Neural cell (in vitro differentiated cells): Measurements from ENCODE around the gene TLN1. TPM values are rescaled to one million over a fixed set of nuclear protein-coding genes. Genes with fewer than 3 reads are reported as not detected.
A peak's percentile ranks its signal among the peaks of the same experiment; 100 is the strongest.

Source experiments
- H2AFZ ChIP-seq: fragments of 200-600, 300-800 bp; sonication (generic), shearing (Covaris generic); 2 replicates; pipeline ENCODE4 v1.6.0; 2014; ENCODE audit warnings: low read depth, mild to moderate bottlenecking, antibody characterized with exemption, low read length, moderate library complexity
- H3F3A ChIP-seq: fragments of 200-600 bp; shearing (Covaris generic); 2 replicates; pipeline ENCODE4 v1.6.1; 2016; ENCODE audit warnings: mild to moderate bottlenecking, moderate library complexity, mixed read lengths, antibody characterized with exemption, low read length; ENCODE audit not compliant: insufficient read depth, poor library complexity, severe bottlenecking
- H3K27ac ChIP-seq: fragments of 200-600, 300-800 bp; sonication (generic), shearing (Covaris generic); 2 replicates; pipeline ENCODE4 v1.5.1; 2014; ENCODE audit warnings: mild to moderate bottlenecking, low read length, moderate library complexity
- H3K27me3 ChIP-seq: fragments of 300-800, 200-600 bp; sonication (generic), shearing (Covaris generic); 2 replicates; pipeline ENCODE4 v1.6.0; 2014; ENCODE audit warnings: mild to moderate bottlenecking, low read depth, low read length, moderate library complexity; ENCODE audit not compliant: insufficient read depth
- H3K36me3 ChIP-seq: fragments of 300-800, 200-600 bp; sonication (generic), shearing (Covaris generic); 2 replicates; pipeline ENCODE4 v1.5.1; 2014; ENCODE audit warnings: mild to moderate bottlenecking, antibody characterized with exemption, low read length, moderate library complexity; ENCODE audit not compliant: insufficient read depth
- H3K4me2 ChIP-seq: fragments of 300-800, 200-600 bp; sonication (generic), shearing (Covaris generic); 2 replicates; pipeline ENCODE4 v1.6.0; 2014; ENCODE audit warnings: mild to moderate bottlenecking, low read length
- H3K4me3 ChIP-seq: fragments of 300-800, 200-600 bp; sonication (generic), shearing (Covaris generic); 2 replicates; pipeline ENCODE4 v1.5.1; 2014; ENCODE audit warnings: mild to moderate bottlenecking, low read length, moderate library complexity
- H3K79me2 ChIP-seq: fragments of 200-600 bp; shearing (Covaris generic); replicated peaks from 2 replicates; pipeline ENCODE4 v1.6.0; 2014; ENCODE audit warnings: mild to moderate bottlenecking, low read length, moderate library complexity; ENCODE audit not compliant: insufficient read depth
- H3K9ac ChIP-seq: fragments of 300-800, 200-600 bp; sonication (generic), shearing (Covaris generic); 2 replicates; pipeline ENCODE4 v1.6.1; 2016; ENCODE audit warnings: mild to moderate bottlenecking, low read length, mixed read lengths
- H3K9me2 ChIP-seq: fragments of 200-600 bp; shearing (Covaris generic); 2 replicates; pipeline ENCODE4 v1.6.1; 2016; ENCODE audit warnings: mild to moderate bottlenecking, low read length, mixed read lengths; ENCODE audit not compliant: insufficient read depth
- H3K9me3 ChIP-seq: fragments of 200-600, 300-800 bp; sonication (generic), shearing (Covaris generic); 2 replicates; pipeline ENCODE4 v1.6.1; 2016; ENCODE audit warnings: mild to moderate bottlenecking, mixed run types, low read length, moderate library complexity, mixed read lengths
- H4K20me1 ChIP-seq: fragments of 200-600 bp; shearing (Covaris generic); 2 replicates; pipeline ENCODE4 v1.6.1; 2016; ENCODE audit warnings: mild to moderate bottlenecking, mixed run types; ENCODE audit not compliant: insufficient read depth
- EP300 ChIP-seq: fragments of 450-650 bp; conservative IDR thresholded peaks from 2 replicates; pipeline ENCODE4 v1.6.1; 2014; ENCODE audit warnings: antibody characterized with exemption, mild to moderate bottlenecking, moderate library complexity; ENCODE audit not compliant: poor library complexity, severe bottlenecking
- EZH2 ChIP-seq: fragments of 200-600, 300-800 bp; shearing (Covaris generic), sonication (generic); IDR thresholded peaks from 2 replicates; pipeline ENCODE4 v1.6.1; 2014; ENCODE audit warnings: antibody characterized with exemption, low read length, borderline replicate concordance, mild to moderate bottlenecking; ENCODE audit not compliant: insufficient read depth, poor library complexity, severe bottlenecking
- MXI1 ChIP-seq: fragments of 450-650 bp; conservative IDR thresholded peaks from 2 replicates; pipeline ENCODE4 v1.6.1; 2014; ENCODE audit warnings: antibody characterized with exemption, mild to moderate bottlenecking; ENCODE audit not compliant: poor library complexity, severe bottlenecking
- POLR2AphosphoS5 ChIP-seq: IDR thresholded peaks from 2 replicates; pipeline ENCODE4 v1.6.1; 2012
- RAD21 ChIP-seq: fragments of 450-650 bp; conservative IDR thresholded peaks from 2 replicates; pipeline ENCODE4 v1.6.1; 2014; ENCODE audit warnings: antibody characterized with exemption, mild to moderate bottlenecking, moderate library complexity
- SMC3 ChIP-seq: fragments of 450-650 bp; conservative IDR thresholded peaks from 2 replicates; pipeline ENCODE4 v1.6.1; 2014; ENCODE audit warnings: antibody characterized with exemption, mild to moderate bottlenecking, moderate library complexity; ENCODE audit not compliant: poor library complexity
- TAF1 ChIP-seq: IDR thresholded peaks from 2 replicates; pipeline ENCODE4 v1.6.1; 2012; ENCODE audit warnings: low read depth
- polyA plus RNA-seq: library from polyadenylated mRNA; depleted of rRNA; stranded (reverse); fragments of >200 nt; gene quantifications from 2 replicates; pipeline ENCODE4 v1.2.3, GENCODE V29; 2014
- TF ChIP-seq, protein P1 (sequence below): IDR thresholded peaks from 2 replicates; pipeline ENCODE4 v1.6.1; 2012; ENCODE audit warnings: borderline replicate concordance
- TF ChIP-seq, protein P2 (sequence below): fragments of 450-650 bp; IDR thresholded peaks from 2 replicates; pipeline ENCODE4 v1.5.1; 2014; ENCODE audit warnings: antibody characterized with exemption, mild to moderate bottlenecking, moderate library complexity; ENCODE audit not compliant: poor library complexity, severe bottlenecking

The TLN1 gene
- polyA plus RNA-seq, 1 donor from 2014 or later = 7.1 TPM

DNA sequence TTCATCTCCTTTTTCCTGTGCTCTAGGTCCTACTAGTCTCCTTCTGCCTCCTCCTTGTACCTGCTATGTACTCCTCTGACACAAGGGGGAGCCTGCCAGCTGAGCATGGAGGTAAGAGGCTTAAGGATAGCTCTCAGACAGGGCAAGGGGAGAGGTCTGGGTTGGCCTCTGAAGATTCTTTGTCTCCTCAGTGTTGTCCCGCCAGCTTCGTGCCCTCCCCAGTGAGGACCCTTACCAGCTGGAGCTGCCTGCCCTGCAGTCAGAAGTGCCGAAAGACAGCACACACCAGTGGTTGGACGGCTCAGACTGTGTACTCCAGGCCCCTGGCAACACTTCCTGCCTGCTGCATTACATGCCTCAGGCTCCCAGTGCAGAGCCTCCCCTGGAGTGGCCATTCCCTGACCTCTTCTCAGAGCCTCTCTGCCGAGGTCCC, 4.2 kb upstream of the TLN1 start:
- no peak overlapping the region for H2AFZ ChIP-seq
- H3K79me2 ChIP-seq = peaks cover 5% of the 10 kb centered on the region
- peak; percentile 74 for TF ChIP-seq SMC3
- TF ChIP-seq RAD21 = peak; percentile 68
- no peak for TF ChIP-seq EP300
- no peak for TF ChIP-seq POLR2AphosphoS5
- TF ChIP-seq TAF1 = no peak
- TF ChIP-seq, protein P1, sequence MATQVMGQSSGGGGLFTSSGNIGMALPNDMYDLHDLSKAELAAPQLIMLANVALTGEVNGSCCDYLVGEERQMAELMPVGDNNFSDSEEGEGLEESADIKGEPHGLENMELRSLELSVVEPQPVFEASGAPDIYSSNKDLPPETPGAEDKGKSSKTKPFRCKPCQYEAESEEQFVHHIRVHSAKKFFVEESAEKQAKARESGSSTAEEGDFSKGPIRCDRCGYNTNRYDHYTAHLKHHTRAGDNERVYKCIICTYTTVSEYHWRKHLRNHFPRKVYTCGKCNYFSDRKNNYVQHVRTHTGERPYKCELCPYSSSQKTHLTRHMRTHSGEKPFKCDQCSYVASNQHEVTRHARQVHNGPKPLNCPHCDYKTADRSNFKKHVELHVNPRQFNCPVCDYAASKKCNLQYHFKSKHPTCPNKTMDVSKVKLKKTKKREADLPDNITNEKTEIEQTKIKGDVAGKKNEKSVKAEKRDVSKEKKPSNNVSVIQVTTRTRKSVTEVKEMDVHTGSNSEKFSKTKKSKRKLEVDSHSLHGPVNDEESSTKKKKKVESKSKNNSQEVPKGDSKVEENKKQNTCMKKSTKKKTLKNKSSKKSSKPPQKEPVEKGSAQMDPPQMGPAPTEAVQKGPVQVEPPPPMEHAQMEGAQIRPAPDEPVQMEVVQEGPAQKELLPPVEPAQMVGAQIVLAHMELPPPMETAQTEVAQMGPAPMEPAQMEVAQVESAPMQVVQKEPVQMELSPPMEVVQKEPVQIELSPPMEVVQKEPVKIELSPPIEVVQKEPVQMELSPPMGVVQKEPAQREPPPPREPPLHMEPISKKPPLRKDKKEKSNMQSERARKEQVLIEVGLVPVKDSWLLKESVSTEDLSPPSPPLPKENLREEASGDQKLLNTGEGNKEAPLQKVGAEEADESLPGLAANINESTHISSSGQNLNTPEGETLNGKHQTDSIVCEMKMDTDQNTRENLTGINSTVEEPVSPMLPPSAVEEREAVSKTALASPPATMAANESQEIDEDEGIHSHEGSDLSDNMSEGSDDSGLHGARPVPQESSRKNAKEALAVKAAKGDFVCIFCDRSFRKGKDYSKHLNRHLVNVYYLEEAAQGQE = no peak
- TF ChIP-seq, protein P2, sequence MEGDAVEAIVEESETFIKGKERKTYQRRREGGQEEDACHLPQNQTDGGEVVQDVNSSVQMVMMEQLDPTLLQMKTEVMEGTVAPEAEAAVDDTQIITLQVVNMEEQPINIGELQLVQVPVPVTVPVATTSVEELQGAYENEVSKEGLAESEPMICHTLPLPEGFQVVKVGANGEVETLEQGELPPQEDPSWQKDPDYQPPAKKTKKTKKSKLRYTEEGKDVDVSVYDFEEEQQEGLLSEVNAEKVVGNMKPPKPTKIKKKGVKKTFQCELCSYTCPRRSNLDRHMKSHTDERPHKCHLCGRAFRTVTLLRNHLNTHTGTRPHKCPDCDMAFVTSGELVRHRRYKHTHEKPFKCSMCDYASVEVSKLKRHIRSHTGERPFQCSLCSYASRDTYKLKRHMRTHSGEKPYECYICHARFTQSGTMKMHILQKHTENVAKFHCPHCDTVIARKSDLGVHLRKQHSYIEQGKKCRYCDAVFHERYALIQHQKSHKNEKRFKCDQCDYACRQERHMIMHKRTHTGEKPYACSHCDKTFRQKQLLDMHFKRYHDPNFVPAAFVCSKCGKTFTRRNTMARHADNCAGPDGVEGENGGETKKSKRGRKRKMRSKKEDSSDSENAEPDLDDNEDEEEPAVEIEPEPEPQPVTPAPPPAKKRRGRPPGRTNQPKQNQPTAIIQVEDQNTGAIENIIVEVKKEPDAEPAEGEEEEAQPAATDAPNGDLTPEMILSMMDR = peak; percentile 79
- no peak for TF ChIP-seq EZH2
- no peak for TF ChIP-seq MXI1
- no peaks in the 10 kb centered on the region for H4K20me1 ChIP-seq
- H3K4me2 ChIP-seq = no peak overlapping the region
- H3K9me2 ChIP-seq = no peaks in the 10 kb centered on the region
- H3K27ac ChIP-seq = no peak overlapping the region
- H3F3A ChIP-seq = no peaks in the 10 kb centered on the region
- H3K4me3 ChIP-seq = no peak overlapping the region
- H3K36me3 ChIP-seq = no peaks in the 10 kb centered on the region
- H3K9ac ChIP-seq = no peak overlapping the region
- H3K9me3 ChIP-seq = no peaks in the 10 kb centered on the region
- no peaks in the 10 kb centered on the region for H3K27me3 ChIP-seq

DNA sequence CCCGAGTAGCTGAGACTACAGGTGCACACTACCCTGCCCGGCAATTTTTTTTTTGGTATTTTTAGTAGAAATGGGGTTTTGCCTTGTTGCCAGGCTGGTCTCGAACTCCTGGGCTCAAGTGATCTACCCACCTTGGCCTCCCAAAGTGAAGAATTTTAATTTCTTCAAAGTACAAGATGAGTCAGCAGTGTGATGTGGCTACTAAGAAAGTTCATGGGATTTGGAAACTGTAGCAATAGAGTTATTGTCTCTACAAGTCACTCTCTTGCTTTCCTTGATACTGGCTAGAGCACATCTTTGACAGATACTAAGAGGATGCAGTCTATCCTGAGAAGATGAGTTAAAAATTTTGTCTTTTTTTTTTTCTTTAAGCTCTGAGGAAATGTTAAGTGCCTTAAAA, 2.1 kb upstream of the TLN1 start:
- no peaks in the 10 kb centered on the region for H3F3A ChIP-seq
- no peaks in the 10 kb centered on the region for H3K9me3 ChIP-seq
- no peak overlapping the region for H3K27ac ChIP-seq
- no peak overlapping the region for H3K9ac ChIP-seq
- H4K20me1 ChIP-seq = no peaks in the 10 kb centered on the region
- no peak overlapping the region for H2AFZ ChIP-seq
- no peaks in the 10 kb centered on the region for H3K36me3 ChIP-seq
- no peak overlapping the region for H3K4me2 ChIP-seq
- H3K4me3 ChIP-seq = peak overlapping the region; percentile 81
- H3K27me3 ChIP-seq = no peaks in the 10 kb centered on the region
- peaks cover 26% of the 10 kb centered on the region for H3K79me2 ChIP-seq
- H3K9me2 ChIP-seq = no peaks in the 10 kb centered on the region
- no peak for TF ChIP-seq EZH2
- TF ChIP-seq EP300 = no peak
- no peak for TF ChIP-seq SMC3
- TF ChIP-seq MXI1 = no peak
- TF ChIP-seq, protein P1 = no peak
- TF ChIP-seq, protein P2 = no peak
- TF ChIP-seq TAF1 = no peak
- no peak for TF ChIP-seq RAD21
- no peak for TF ChIP-seq POLR2AphosphoS5
